ENCODE data around the gene TMEM168.
"Not testable (repeated sequence)": the region's sequence is repeated elsewhere in the genome, so short reads cannot be mapped to it uniquely, and the experiment has no call there.

The TMEM168 gene, protein sequence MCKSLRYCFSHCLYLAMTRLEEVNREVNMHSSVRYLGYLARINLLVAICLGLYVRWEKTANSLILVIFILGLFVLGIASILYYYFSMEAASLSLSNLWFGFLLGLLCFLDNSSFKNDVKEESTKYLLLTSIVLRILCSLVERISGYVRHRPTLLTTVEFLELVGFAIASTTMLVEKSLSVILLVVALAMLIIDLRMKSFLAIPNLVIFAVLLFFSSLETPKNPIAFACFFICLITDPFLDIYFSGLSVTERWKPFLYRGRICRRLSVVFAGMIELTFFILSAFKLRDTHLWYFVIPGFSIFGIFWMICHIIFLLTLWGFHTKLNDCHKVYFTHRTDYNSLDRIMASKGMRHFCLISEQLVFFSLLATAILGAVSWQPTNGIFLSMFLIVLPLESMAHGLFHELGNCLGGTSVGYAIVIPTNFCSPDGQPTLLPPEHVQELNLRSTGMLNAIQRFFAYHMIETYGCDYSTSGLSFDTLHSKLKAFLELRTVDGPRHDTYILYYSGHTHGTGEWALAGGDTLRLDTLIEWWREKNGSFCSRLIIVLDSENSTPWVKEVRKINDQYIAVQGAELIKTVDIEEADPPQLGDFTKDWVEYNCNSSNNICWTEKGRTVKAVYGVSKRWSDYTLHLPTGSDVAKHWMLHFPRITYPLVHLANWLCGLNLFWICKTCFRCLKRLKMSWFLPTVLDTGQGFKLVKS

DNA sequence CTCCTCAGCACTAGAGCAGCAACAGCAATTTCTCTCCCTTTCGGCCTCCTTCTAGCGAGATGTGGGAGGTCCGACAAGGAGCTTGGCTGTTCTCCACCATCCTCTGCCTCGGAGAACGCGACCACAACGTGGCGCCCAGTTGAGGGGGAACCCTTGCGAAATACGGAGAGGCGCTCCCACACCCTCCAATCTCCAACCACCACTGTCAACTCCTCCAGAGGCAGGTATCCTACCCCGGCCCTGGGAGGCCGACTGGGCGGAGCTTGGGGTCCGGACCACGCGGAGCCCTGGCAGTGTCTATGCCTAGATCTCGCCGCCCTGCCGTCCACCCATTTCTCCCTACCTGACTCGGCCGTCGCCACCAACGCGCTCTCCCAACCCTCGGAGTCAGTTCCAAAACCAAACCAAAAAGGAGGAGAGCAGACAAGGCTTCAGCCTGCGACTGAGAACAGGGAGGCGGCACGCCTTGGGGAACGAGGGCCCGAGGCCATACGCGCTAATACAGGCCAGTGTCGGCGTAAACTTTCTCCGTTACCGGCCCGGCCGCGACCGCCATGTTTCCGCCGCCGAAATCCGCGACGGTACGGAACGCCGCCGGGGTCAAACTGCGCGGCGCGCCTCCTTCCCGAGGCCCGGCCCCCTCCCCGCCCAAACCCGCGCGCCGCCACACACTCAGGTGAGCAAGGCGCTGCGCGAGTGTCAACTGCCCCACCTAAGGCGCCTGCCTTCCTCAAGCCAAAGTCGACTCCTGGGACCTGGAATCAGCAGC is at the start of gene TMEM168:
TMEM168 (minus strand) TSS at position 577 of the 769 bp plus-strand sequence. CDS start 5,568 bp downstream, outside the sequence.
- Histone ChIP-seq H3K36me3 (ENCODE audit: control insufficient read depth, insufficient read depth, low read length) (no peaks in the 10 kb centered on the region), H3K9me3 (ENCODE audit: control insufficient read depth, low read length) (no peaks in the 10 kb centered on the region)

DNA sequence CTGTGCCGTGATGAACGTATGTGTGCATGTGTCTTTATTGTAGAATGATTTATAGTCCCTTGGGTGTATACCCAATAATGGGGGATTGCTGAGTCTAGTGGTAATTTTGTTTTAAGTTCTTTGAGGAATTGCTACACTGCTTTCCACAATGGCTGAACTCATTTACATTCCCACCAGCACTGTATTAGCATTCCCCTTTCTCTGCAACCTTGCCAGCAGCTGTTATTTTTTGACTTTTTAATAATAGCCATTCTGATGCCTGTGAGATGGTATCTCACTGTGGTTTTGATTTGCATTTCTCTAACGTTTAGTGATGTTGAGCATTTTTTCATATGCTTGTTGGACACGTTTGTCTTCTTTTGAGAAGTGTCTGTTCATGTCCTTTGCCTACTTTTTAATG is 45.7 kb upstream of the TMEM168 start:
- H3K36me3 ChIP-seq (ENCODE audit: control insufficient read depth, insufficient read depth, low read length); H3K9ac ChIP-seq (ENCODE audit: low read length); H3K27me3 ChIP-seq (ENCODE audit: control insufficient read depth, insufficient read depth, low read length); H3K9me3 ChIP-seq (ENCODE audit: control insufficient read depth, low read length); H3K4me1 ChIP-seq (ENCODE audit: control insufficient read depth, insufficient read depth, low read length); H3K4me3 ChIP-seq (ENCODE audit: low read length): not testable (repeated sequence)

More for the DNA sequence above, at the start of gene TMEM168:
- H3K4me3 ChIP-seq (ENCODE audit: low read length): peak within 1 kb of the TSS; percentile 95
- H3K27me3 ChIP-seq (ENCODE audit: control insufficient read depth, insufficient read depth, low read length): no peaks in the 10 kb centered on the region
- H3K9ac ChIP-seq (ENCODE audit: low read length): peak within 1 kb of the TSS; percentile 90
- peaks cover 12% of the 10 kb centered on the region for H3K4me1 ChIP-seq (ENCODE audit: control insufficient read depth, insufficient read depth, low read length)

DNA sequence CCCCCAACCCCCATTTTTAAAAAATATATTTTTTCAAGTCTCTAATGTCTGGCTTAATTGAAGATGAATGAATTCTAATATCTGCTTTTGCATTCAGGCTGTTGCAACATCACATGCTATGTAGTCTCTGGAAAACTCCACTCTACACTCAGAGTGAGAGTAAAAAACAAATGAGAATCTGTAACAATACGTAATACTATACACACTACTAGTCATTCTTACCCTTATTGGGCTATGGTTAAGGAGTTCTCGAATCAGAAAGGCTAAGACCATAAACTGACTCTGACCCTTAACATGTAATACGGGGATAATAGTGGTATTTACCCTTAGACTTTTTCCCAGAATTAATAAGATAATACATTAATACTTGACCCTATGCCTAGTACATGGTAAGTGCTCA is 42.9 kb upstream of the TMEM168 start:
- Histone ChIP-seq H3K4me1 (ENCODE audit: control insufficient read depth, insufficient read depth, low read length) (no peaks in the 10 kb centered on the region), H3K9ac (ENCODE audit: low read length) (no peak overlapping the region), H3K9me3 (ENCODE audit: control insufficient read depth, low read length) (no peaks in the 10 kb centered on the region), H3K4me3 (ENCODE audit: low read length) (no peak overlapping the region), H3K27me3 (ENCODE audit: control insufficient read depth, insufficient read depth, low read length) (no peaks in the 10 kb centered on the region), H3K36me3 (ENCODE audit: control insufficient read depth, insufficient read depth, low read length) (no peaks in the 10 kb centered on the region)

DNA sequence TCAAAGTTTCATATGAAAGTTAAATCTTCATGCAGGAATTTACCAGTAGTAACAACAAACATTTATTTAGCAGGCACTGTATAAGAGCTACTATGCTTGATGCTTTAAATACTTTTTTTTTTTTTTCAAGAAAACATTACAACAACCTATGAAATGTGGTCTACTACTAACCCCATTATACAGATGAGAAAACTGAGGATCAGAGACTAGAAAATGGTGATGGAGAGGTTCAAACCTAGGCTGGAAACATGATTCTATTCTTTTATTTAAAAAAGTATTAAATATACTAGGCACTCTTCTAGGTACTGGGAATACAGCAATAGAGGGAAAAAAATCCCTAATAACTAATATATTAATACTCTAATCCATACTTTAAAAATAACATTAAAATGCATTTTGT is 40.6 kb upstream of the TMEM168 start:
- H3K9ac ChIP-seq (ENCODE audit: low read length): no peak overlapping the region
- H3K4me3 ChIP-seq (ENCODE audit: low read length): no peak overlapping the region
- no peaks in the 10 kb centered on the region for H3K27me3 ChIP-seq (ENCODE audit: control insufficient read depth, insufficient read depth, low read length)
- H3K36me3 ChIP-seq (ENCODE audit: control insufficient read depth, insufficient read depth, low read length): no peaks in the 10 kb centered on the region
- H3K9me3 ChIP-seq (ENCODE audit: control insufficient read depth, low read length): no peaks in the 10 kb centered on the region
- H3K4me1 ChIP-seq (ENCODE audit: control insufficient read depth, insufficient read depth, low read length): no peaks in the 10 kb centered on the region

DNA sequence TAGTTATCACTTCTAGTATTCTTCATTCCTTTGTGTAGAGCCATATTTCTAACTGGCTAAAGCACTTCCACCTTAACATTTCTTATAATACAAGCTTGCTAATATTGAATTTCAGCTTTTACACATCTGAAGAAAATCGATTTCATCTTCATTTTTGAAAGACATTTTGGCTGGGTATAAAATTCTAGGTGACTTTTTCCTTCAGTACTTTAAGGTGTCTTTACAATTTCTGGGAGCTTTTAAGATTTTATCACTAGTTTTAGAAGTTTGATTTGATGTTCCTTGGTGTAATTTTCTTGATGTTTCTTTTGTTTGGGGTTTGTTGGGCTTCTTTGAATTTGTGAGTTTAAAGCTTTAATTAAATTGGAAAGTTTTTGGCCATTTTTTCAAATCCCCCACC is 38.5 kb upstream of the TMEM168 start:
- H3K4me1 ChIP-seq (ENCODE audit: control insufficient read depth, insufficient read depth, low read length): no peaks in the 10 kb centered on the region
- H3K9me3 ChIP-seq (ENCODE audit: control insufficient read depth, low read length): no peaks in the 10 kb centered on the region
- no peaks in the 10 kb centered on the region for H3K27me3 ChIP-seq (ENCODE audit: control insufficient read depth, insufficient read depth, low read length)
- H3K9ac ChIP-seq (ENCODE audit: low read length): no peak overlapping the region
- no peak overlapping the region for H3K4me3 ChIP-seq (ENCODE audit: low read length)
- no peaks in the 10 kb centered on the region for H3K36me3 ChIP-seq (ENCODE audit: control insufficient read depth, insufficient read depth, low read length)

DNA sequence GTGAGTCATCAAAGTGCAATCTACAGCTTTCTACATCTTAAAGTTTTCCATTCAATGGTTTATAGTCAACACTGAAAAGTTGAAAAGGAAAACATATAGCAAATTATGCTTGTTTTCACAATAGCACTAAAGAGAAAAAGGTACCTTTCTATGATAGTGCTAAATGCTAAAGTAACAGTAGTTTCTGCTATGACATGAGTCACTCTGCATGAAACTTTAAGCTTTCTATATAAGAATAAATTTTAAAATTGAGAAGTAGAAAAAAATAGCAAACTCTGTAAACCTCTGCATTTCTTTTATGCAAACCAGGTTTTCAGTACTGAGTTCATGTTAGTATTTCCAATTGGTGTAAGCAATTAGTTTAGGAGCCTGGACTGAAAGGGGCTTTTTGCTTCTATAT is 31.2 kb upstream of the TMEM168 start:
- Histone ChIP-seq H3K9me3 (ENCODE audit: control insufficient read depth, low read length) (no peaks in the 10 kb centered on the region), H3K9ac (ENCODE audit: low read length) (no peak overlapping the region), H3K4me1 (ENCODE audit: control insufficient read depth, insufficient read depth, low read length) (no peaks in the 10 kb centered on the region), H3K4me3 (ENCODE audit: low read length) (no peak overlapping the region), H3K27me3 (ENCODE audit: control insufficient read depth, insufficient read depth, low read length) (no peaks in the 10 kb centered on the region), H3K36me3 (ENCODE audit: control insufficient read depth, insufficient read depth, low read length) (no peaks in the 10 kb centered on the region)

DNA sequence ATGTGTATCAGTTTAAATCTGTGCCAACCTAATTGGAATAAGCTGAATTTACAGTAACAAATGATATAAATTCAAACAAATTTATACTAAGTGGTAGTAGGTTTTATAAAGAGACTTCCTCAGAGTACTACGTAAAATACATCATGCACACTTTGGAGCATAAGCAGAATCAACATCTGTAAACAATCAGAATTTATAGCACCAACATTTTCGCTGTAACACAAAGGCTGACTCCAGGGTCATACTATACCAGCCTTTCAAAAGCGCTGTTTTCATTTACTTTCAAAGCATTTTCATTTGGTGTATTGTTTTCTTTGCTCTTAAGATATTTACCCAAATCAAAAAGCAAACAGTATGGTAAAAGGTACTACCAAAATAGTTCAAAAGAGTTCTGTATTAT is 29.3 kb upstream of the TMEM168 start:
- no peak overlapping the region for H3K9ac ChIP-seq (ENCODE audit: low read length)
- H3K27me3 ChIP-seq (ENCODE audit: control insufficient read depth, insufficient read depth, low read length): no peaks in the 10 kb centered on the region
- no peak overlapping the region for H3K4me3 ChIP-seq (ENCODE audit: low read length)
- no peaks in the 10 kb centered on the region for H3K4me1 ChIP-seq (ENCODE audit: control insufficient read depth, insufficient read depth, low read length)
- no peaks in the 10 kb centered on the region for H3K36me3 ChIP-seq (ENCODE audit: control insufficient read depth, insufficient read depth, low read length)
- H3K9me3 ChIP-seq (ENCODE audit: control insufficient read depth, low read length): no peaks in the 10 kb centered on the region

DNA sequence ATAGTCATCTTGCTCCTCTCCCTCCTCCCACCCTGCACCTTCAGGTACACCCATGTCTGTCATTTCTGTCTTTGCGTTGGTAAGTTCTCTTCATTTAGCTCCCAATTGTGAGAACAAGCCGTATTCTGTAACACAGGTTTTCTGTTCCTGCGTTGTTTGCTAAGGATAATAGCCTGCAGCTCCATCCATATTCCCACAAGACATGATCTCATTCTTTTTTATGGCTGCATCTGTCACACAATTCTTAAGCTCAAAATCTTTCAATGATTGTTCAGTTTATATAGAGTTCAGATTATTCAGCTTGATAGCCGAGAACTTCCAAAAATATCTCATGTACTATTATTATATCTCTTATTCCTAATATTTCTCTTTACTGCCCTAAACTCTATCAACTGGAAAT is 16.0 kb upstream of the TMEM168 start:
- Histone ChIP-seq H3K9ac (ENCODE audit: low read length) (no peak overlapping the region), H3K4me1 (ENCODE audit: control insufficient read depth, insufficient read depth, low read length) (no peaks in the 10 kb centered on the region), H3K4me3 (ENCODE audit: low read length) (no peak overlapping the region), H3K9me3 (ENCODE audit: control insufficient read depth, low read length) (no peaks in the 10 kb centered on the region), H3K27me3 (ENCODE audit: control insufficient read depth, insufficient read depth, low read length) (no peaks in the 10 kb centered on the region), H3K36me3 (ENCODE audit: control insufficient read depth, insufficient read depth, low read length) (no peaks in the 10 kb centered on the region)

DNA sequence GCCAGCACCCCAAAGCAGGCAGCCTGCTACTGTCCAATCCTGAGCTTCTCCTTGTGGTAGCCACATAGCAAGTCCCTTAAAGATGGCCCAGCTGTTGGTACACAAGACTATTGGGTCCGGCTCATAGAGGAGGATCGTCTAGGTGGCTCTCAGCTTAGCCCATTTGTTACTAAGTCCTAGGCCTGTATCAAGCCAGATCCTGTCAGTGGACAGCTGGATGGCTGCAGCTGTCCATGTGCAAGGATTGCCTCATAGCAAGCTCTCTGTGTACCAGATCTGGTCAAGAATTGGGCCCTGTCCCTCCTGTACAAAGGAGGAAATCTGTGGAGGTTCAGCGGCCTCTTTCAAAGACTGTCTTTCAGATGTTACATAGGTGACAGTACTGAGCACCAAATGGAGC is 12.2 kb upstream of the TMEM168 start:
- no peaks in the 10 kb centered on the region for H3K36me3 ChIP-seq (ENCODE audit: control insufficient read depth, insufficient read depth, low read length)
- H3K27me3 ChIP-seq (ENCODE audit: control insufficient read depth, insufficient read depth, low read length): no peaks in the 10 kb centered on the region
- no peak overlapping the region for H3K4me3 ChIP-seq (ENCODE audit: low read length)
- no peak overlapping the region for H3K9ac ChIP-seq (ENCODE audit: low read length)
- H3K9me3 ChIP-seq (ENCODE audit: control insufficient read depth, low read length): no peaks in the 10 kb centered on the region
- no peaks in the 10 kb centered on the region for H3K4me1 ChIP-seq (ENCODE audit: control insufficient read depth, insufficient read depth, low read length)

DNA sequence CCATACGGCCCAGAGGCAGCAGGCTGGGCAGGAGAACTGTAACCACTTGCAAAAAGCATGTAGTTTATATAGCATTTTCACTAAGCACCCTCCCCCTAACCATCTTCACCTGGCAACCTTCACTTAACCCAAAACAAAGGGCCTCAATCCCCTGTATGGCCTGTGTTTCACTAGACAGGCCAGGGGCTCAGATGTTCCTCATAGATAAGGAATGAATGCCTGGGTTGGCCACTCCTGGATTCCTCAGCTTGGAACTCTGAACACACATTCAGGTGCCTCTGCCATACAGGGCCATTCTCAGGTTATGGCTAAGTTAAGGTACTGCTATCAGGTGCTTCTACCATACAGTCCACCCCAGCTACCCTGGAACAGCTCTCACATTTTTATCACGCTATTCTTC is 10.3 kb upstream of the TMEM168 start:
- H3K9me3 ChIP-seq (ENCODE audit: control insufficient read depth, low read length): no peaks in the 10 kb centered on the region
- no peaks in the 10 kb centered on the region for H3K27me3 ChIP-seq (ENCODE audit: control insufficient read depth, insufficient read depth, low read length)

DNA sequence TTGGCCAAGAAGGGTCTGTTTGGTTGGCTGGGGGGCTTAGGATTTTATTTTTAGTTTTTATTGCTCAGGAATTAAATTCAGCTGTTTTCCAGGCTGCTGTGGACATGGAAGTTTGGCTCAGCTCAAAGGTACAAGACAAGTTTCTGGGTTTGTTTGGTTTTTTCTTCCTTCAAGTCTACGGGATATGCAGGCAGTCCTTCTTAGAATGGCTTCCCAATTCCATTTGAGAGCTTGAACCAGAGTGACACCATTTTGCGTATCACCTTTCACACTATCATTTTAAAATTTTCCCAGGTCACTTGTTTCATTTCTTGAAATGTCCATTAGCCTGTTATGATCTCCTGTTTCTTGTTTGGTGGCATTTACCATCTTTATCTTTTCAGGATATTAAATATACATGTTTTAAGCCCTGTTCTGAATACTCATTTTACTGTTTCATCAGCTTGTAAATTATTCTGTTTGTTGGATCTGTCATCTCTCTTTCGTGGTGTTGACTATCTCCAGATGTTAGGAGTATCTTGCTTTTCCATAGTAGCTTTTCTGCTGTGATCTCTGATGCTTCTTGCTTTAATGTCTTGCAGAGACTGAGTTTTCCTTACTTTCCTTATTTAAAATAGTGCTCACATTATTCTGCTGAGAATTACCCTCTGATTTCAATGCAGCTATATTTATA is 9.4 kb upstream of the TMEM168 start:
- H3K9ac ChIP-seq (ENCODE audit: low read length): no peak overlapping the region
- no peaks in the 10 kb centered on the region for H3K4me1 ChIP-seq (ENCODE audit: control insufficient read depth, insufficient read depth, low read length)
- H3K27me3 ChIP-seq (ENCODE audit: control insufficient read depth, insufficient read depth, low read length): no peaks in the 10 kb centered on the region
- no peaks in the 10 kb centered on the region for H3K36me3 ChIP-seq (ENCODE audit: control insufficient read depth, insufficient read depth, low read length)
- H3K4me3 ChIP-seq (ENCODE audit: low read length): no peak overlapping the region
- no peaks in the 10 kb centered on the region for H3K9me3 ChIP-seq (ENCODE audit: control insufficient read depth, low read length)

More for the DNA sequence above, 10.3 kb upstream of the TMEM168 start:
- H3K4me3 ChIP-seq (ENCODE audit: low read length): no peak overlapping the region
- no peaks in the 10 kb centered on the region for H3K36me3 ChIP-seq (ENCODE audit: control insufficient read depth, insufficient read depth, low read length)
- H3K4me1 ChIP-seq (ENCODE audit: control insufficient read depth, insufficient read depth, low read length): no peaks in the 10 kb centered on the region
- no peak overlapping the region for H3K9ac ChIP-seq (ENCODE audit: low read length)
